HepG2 (cell line): Measurements from ENCODE around the gene NFATC3. TPM values are rescaled to one million over a fixed set of nuclear protein-coding genes. Genes with fewer than 3 reads are reported as not detected.

Experiments used
- AGO2 ChIP-seq: fragments of 200-400 bp; formaldehyde crosslinking; optimal IDR thresholded peaks from 2 replicates; pipeline ENCODE3; 2017; ENCODE audit warnings: mild to moderate bottlenecking, low read depth, low read length, moderate library complexity
- DMAP1 ChIP-seq: IDR thresholded peaks from 2 replicates; pipeline ENCODE4 v1.6.1; 2016
- MEF2D ChIP-seq: sonication (generic); formaldehyde crosslinking; IDR thresholded peaks from 2 replicates; pipeline ENCODE4 v1.5.1; 2020; ENCODE audit warnings: mild to moderate bottlenecking, missing genetic modification reagents
- MTA3 ChIP-seq: sonication (generic); formaldehyde crosslinking; IDR thresholded peaks from 2 replicates; pipeline ENCODE4 v1.4.0; 2020; ENCODE audit warnings: missing genetic modification reagents
- SP5 ChIP-seq: IDR thresholded peaks from 2 replicates; pipeline ENCODE4 v1.6.1; 2016; ENCODE audit warnings: low read depth, borderline replicate concordance
- U2AF2 ChIP-seq: fragments of 200-400 bp; formaldehyde crosslinking; IDR thresholded peaks from 2 replicates; pipeline ENCODE4 v1.6.1; 2017; ENCODE audit warnings: low read depth, mild to moderate bottlenecking, low read length
- ZC3H4 ChIP-seq: sonication (generic); formaldehyde crosslinking; IDR thresholded peaks from 2 replicates; pipeline ENCODE4 v1.4.0; 2020; ENCODE audit warnings: missing genetic modification reagents, borderline replicate concordance
- ZNF205 ChIP-seq: IDR thresholded peaks from 2 replicates; pipeline ENCODE4 v1.6.1; 2018; ENCODE audit warnings: missing biosample characterization, missing genetic modification reagents
- ZNF709 ChIP-seq: sonication (generic); formaldehyde crosslinking; IDR thresholded peaks from 2 replicates; pipeline ENCODE4 v1.5.0; 2020; ENCODE audit warnings: mild to moderate bottlenecking, missing genetic modification reagents
- ZNF772 ChIP-seq: sonication (generic); formaldehyde crosslinking; IDR thresholded peaks from 2 replicates; pipeline ENCODE4 v1.5.0; 2020; ENCODE audit warnings: mild to moderate bottlenecking, missing genetic modification reagents
- ZNF776 ChIP-seq: sonication (generic); formaldehyde crosslinking; IDR thresholded peaks from 2 replicates; pipeline ENCODE4 v1.4.0; 2020; ENCODE audit warnings: mild to moderate bottlenecking, missing genetic modification reagents
- ZNF879 ChIP-seq: sonication (generic); formaldehyde crosslinking; IDR thresholded peaks from 2 replicates; pipeline ENCODE4 v1.8.1; 2023; ENCODE audit warnings: missing genetic modification reagents
- polyA plus RNA-seq, 8 experiments: library from polyadenylated mRNA; depleted of rRNA in 3 of 8; stranded (reverse) in 7 of 8; unstranded in 1 of 8; fragments of >200 nt; fragmentation: Illumina TruSeq in 4 of 8; extraction: Trizol in 4 of 8; gene quantifications; 2 replicates each; pipeline versions ENCODE4 v1.2.1 to v1.2.3, GENCODE V29; 2011 to 2016; ENCODE audit warnings: low read depth in 4 of 8, missing spikeins in 1 of 8, mixed read lengths in 1 of 8; ENCODE audit not compliant: insufficient read depth in 1 of 8
- total RNA-seq, 5 experiments: library from RNA; depleted of rRNA; stranded (reverse); fragments of >200 nt; fragmentation: Illumina TruSeq; extraction: Trizol; gene quantifications; 2 replicates each; pipeline ENCODE4 v1.2.3, GENCODE V29; 2016; ENCODE audit warnings: low read depth in 1 of 5
- TF ChIP-seq, protein P1 (sequence below), 2 experiments: sonication (generic) in 1 of 2; formaldehyde crosslinking in 1 of 2; IDR thresholded peaks; 2 replicates each; pipeline versions ENCODE4 v1.4.0 to v1.6.1; 2018 to 2020; ENCODE audit warnings: missing genetic modification reagents in 2 of 2, borderline replicate concordance in 1 of 2, low read depth in 1 of 2, mild to moderate bottlenecking in 1 of 2, missing biosample characterization in 1 of 2
- TF ChIP-seq, protein P2 (sequence below): sonication (generic); formaldehyde crosslinking; IDR thresholded peaks from 2 replicates; pipeline ENCODE4 v1.4.0; 2020; ENCODE audit warnings: low read depth, missing genetic modification reagents

Gene NFATC3
- total and polyA plus RNA-seq, 2 of the 13 experiments (the other 11 are each of a cell fraction or from before 2014, with no cell fraction given): 52.6 to 62.7 TPM

DNA sequence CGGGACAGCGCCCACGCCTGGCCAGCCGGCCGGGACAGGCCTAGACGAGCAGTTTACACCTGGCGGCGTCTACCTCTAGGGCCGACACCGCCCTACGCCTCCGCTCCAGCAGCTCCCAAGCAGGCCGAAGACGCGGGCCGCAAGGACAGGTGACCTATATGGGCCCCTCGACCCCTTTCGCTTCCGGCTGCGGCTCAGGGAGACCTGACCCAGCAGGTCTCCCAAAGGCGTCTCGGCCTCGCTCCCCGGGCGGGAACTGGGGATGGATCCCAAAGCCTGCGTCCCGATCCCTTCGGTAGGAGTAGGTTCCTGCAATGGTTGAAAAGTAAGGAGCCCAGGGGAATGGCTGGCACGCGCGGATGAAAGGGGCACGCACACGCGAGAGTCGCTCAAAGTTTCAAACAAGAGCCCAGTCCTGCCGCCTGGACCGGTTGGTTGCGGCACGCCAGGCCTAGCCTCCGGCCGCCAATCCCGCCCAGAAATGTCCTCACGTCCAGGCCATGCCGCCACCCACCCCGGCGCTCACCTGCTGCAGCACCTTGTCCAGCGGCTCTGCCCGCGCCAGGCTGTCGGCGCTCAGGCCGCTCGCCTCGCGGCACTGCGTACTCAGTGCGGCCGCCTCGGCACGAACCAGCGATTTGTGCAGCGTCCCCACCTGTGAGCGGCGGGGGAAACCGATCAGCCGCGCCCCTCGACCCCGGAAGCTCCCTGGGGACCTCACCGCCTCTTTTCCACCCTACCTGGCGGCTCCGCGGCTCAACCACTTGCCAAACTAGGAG lies 150.1 kb downstream of the NFATC3 start (continued):
- TF ChIP-seq MEF2D (peak; percentile 69; the same call in 1 of the 2 replicates), ZNF879 (CRISPR knock-in tag) (peak; percentile 73; the same call in 1 of the 2 replicates), ZNF709 (CRISPR knock-in tag) (peak; percentile 30), DMAP1 (CRISPR knock-in tag) (no peak; the same call in 1 of the 2 replicates), ZC3H4 (CRISPR knock-in tag) (peak; percentile 23; the same call in 1 of the 2 replicates), SP5 (CRISPR knock-in tag) (peak; percentile 40; the same call in 1 of the 2 replicates), AGO2 (peak; percentile 95), U2AF2 (no peak), ZNF772 (peak; percentile 64; the same call in 1 of the 2 replicates), ZNF205 (CRISPR knock-in tag) (peak; percentile 5; the same call in 1 of the 2 replicates), MTA3 (no peak), ZNF776 (CRISPR knock-in tag) (no peak)
- TF ChIP-seq, protein P1, sequence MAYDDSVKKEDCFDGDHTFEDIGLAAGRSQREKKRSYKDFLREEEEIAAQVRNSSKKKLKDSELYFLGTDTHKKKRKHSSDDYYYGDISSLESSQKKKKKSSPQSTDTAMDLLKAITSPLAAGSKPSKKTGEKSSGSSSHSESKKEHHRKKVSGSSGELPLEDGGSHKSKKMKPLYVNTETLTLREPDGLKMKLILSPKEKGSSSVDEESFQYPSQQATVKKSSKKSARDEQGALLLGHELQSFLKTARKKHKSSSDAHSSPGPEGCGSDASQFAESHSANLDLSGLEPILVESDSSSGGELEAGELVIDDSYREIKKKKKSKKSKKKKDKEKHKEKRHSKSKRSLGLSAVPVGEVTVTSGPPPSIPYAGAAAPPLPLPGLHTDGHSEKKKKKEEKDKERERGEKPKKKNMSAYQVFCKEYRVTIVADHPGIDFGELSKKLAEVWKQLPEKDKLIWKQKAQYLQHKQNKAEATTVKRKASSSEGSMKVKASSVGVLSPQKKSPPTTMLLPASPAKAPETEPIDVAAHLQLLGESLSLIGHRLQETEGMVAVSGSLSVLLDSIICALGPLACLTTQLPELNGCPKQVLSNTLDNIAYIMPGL (CRISPR knock-in tag; IDR thresholded peaks at IDR 0.05; ENCODE audit: borderline replicate concordance in 1 of 2, low read depth in 1 of 2): peak; percentile 22 to 81; a peak in 3 of 4 replicates
- TF ChIP-seq, protein P2, sequence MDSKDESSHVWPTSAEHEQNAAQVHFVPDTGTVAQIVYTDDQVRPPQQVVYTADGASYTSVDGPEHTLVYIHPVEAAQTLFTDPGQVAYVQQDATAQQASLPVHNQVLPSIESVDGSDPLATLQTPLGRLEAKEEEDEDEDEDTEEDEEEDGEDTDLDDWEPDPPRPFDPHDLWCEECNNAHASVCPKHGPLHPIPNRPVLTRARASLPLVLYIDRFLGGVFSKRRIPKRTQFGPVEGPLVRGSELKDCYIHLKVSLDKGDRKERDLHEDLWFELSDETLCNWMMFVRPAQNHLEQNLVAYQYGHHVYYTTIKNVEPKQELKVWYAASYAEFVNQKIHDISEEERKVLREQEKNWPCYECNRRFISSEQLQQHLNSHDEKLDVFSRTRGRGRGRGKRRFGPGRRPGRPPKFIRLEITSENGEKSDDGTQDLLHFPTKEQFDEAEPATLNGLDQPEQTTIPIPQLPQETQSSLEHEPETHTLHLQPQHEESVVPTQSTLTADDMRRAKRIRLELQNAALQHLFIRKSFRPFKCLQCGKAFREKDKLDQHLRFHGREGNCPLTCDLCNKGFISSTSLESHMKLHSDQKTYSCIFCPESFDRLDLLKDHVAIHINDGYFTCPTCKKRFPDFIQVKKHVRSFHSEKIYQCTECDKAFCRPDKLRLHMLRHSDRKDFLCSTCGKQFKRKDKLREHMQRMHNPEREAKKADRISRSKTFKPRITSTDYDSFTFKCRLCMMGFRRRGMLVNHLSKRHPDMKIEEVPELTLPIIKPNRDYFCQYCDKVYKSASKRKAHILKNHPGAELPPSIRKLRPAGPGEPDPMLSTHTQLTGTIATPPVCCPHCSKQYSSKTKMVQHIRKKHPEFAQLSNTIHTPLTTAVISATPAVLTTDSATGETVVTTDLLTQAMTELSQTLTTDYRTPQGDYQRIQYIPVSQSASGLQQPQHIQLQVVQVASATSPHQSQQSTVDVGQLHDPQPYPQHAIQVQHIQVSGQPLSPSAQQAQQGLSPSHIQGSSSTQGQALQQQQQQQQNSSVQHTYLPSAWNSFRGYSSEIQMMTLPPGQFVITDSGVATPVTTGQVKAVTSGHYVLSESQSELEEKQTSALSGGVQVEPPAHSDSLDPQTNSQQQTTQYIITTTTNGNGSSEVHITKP (CRISPR knock-in tag): 0 out of 2 replicates have a peak, but pooled peaks have one; percentile 23
- TF ChIP-seq, all 625 proteins: peak for 183
